GM12878 (cell line): ENCODE results near the gene APPBP2. TPM values are rescaled to one million over a fixed set of nuclear protein-coding genes. Genes with fewer than 3 reads are reported as not detected.

ENCODE experiments used
- ATAC-seq: fragments of 200-7000 bp; cut with Tn5 transposase; 3 replicates; pipeline ENCODE4 v1.9.1; 2020; ENCODE audit warnings: mild to moderate bottlenecking, moderate library complexity
- BruUV-seq: library from RNA; stranded (reverse); fragments of 400-500 nt; replicated peaks from 2 replicates; lab custom pipeline; 2021; lab: Mats Ljungman, UMichigan
- CTCF ChIA-PET: fragments of 300-600 bp; sonication (Branson Sonifier 250); formaldehyde crosslinking; extraction: SDS; loops from one replicate; lab custom pipeline; 2021; ENCODE audit warnings: inconsistent platforms; lab: Yijun Ruan, JAX
- POLR2A ChIA-PET: fragments of 350-600 bp; formaldehyde crosslinking; extraction: SDS; loops from one replicate; lab custom pipeline; 2021; ENCODE audit warnings: inconsistent platforms; lab: Charles Lee
- RAD21 ChIA-PET: fragments of 300-600 bp; sonication (Branson Sonifier 250); formaldehyde crosslinking; loops from one replicate; lab custom pipeline; 2023; ENCODE audit warnings: antibody characterized with exemption; ENCODE audit not compliant: unreplicated experiment; lab: Charles Lee
- SMC1A ChIA-PET: fragments of 300-600 bp; sonication (Branson Sonifier 250); formaldehyde crosslinking; loops from one replicate; lab custom pipeline; 2023; ENCODE audit not compliant: unreplicated experiment, uncharacterized antibody; lab: Charles Lee
- DNase-seq: peaks from one replicate; pipeline ENCODE4 v3.0.0-alpha.2; 2011; ENCODE audit warnings: low read depth, low spot score
- FAIRE-seq: peaks from 3 replicates; lab custom pipeline; 2011; peaks lifted over from hg19 to GRCh38; lab: Jason Lieb, UNC
- H2AFZ ChIP-seq: 2 replicates; pipeline ENCODE4 v1.6.0; 2011; ENCODE audit warnings: low read depth, low read length, control low read depth; ENCODE audit not compliant: control insufficient read depth
- H3K27ac ChIP-seq: 2 replicates; pipeline ENCODE4 v1.5.1; 2011; ENCODE audit warnings: control low read depth; ENCODE audit not compliant: control insufficient read depth, insufficient read depth
- H3K27me3 ChIP-seq, 2 experiments: replicated peaks in 1 of 2; 2 replicates each; pipeline versions ENCODE4 v1.6.0 to v1.6.1; 2011; ENCODE audit warnings: low read length in 1 of 2; ENCODE audit not compliant: control insufficient read depth in 2 of 2, insufficient read depth in 2 of 2
- H3K36me3 ChIP-seq, 2 experiments: 2 replicates each; pipeline ENCODE4 v1.5.1; 2011; ENCODE audit warnings: low read length in 1 of 2; ENCODE audit not compliant: control insufficient read depth in 2 of 2, insufficient read depth in 2 of 2
- H3K4me1 ChIP-seq: 2 replicates; pipeline ENCODE4 v1.6.1; 2011; ENCODE audit warnings: mild to moderate bottlenecking, low read length, moderate library complexity, mixed read lengths; ENCODE audit not compliant: control insufficient read depth, insufficient read depth
- H3K4me2 ChIP-seq: 2 replicates; pipeline ENCODE4 v1.6.0; 2011; ENCODE audit warnings: control low read depth; ENCODE audit not compliant: control insufficient read depth, insufficient read depth
- H3K4me3 ChIP-seq: fragments of 200-600 bp; sonication (generic); 2 replicates; pipeline ENCODE4 v1.5.1; 2016
- H3K79me2 ChIP-seq: 2 replicates; pipeline ENCODE4 v1.6.0; 2011; ENCODE audit warnings: low read length; ENCODE audit not compliant: control insufficient read depth, insufficient read depth
- H3K9ac ChIP-seq: 2 replicates; pipeline ENCODE4 v1.8.0; 2011; ENCODE audit warnings: low read length, control low read depth, mixed read lengths; ENCODE audit not compliant: control insufficient read depth, insufficient read depth
- H3K9me3 ChIP-seq: replicated peaks from 3 replicates; pipeline ENCODE4 v1.5.1; 2011; ENCODE audit warnings: mild to moderate bottlenecking, low read length; ENCODE audit not compliant: control insufficient read depth, insufficient read depth
- H4K20me1 ChIP-seq: 2 replicates; pipeline ENCODE4 v1.6.0; 2011; ENCODE audit not compliant: control insufficient read depth, insufficient read depth
- CTCF ChIP-seq, 3 experiments: IDR thresholded peaks in 2 of 3; conservative IDR thresholded peaks in 1 of 3; 2 replicates each; pipeline ENCODE4 v1.5.1; 2011; ENCODE audit warnings: low read depth in 3 of 3, low read length in 3 of 3, mild to moderate bottlenecking in 3 of 3, control low read depth in 2 of 3, moderate library complexity in 2 of 3, inconsistent platforms in 1 of 3, mixed read lengths in 1 of 3; ENCODE audit not compliant: control insufficient read depth in 2 of 3, insufficient read depth in 1 of 3; ENCODE audit errors: extremely low read depth in 1 of 3
- FOXM1 ChIP-seq: IDR thresholded peaks from 2 replicates; pipeline ENCODE4 v1.6.1; 2012; ENCODE audit warnings: low read depth, mild to moderate bottlenecking, inconsistent platforms, low read length, moderate library complexity
- JUND ChIP-seq: IDR thresholded peaks from 2 replicates; pipeline ENCODE4 v1.6.1; 2012; ENCODE audit warnings: low read depth, mild to moderate bottlenecking, low read length, improper control_type of control experiment, moderate library complexity
- NFXL1 ChIP-seq: fragments of 450-650 bp; IDR thresholded peaks from 2 replicates; pipeline ENCODE4 v1.6.1; 2017; ENCODE audit warnings: antibody characterized with exemption, mild to moderate bottlenecking, borderline replicate concordance
- WGBS: methylation state at CpG from one replicate; pipeline ENCODE4 v1.1.6; 2016; ENCODE audit warnings: low lambda C conversion rate; ENCODE audit not compliant: insufficient replicate concordance, insufficient coverage; ENCODE audit errors: missing lambda C conversion rate; 5-methylcytosine and 5-hydroxymethylcytosine counted together
- in situ Hi-C: fragments of 300-500 bp; cut with MboI; formaldehyde crosslinking; loops from 9 replicates; pipeline ENCODE4 v1.14.3; 2018; ENCODE audit warnings: mixed read lengths
- intact Hi-C: fragments of 100-400 bp; cut with micrococcal nuclease; formaldehyde crosslinking; loops from one replicate; pipeline ENCODE4 v1.14.2; 2022; ENCODE audit not compliant: unreplicated experiment
- polyA plus RNA-seq, 11 experiments: library from polyadenylated mRNA; depleted of rRNA in 4 of 11; unstranded in 6 of 11; stranded (reverse) in 5 of 11; fragments of >200 nt; fragmentation: Nextera tagmentation in 4 of 11; fragmentation: Illumina TruSeq in 1 of 11; extraction: Ambion mirVana in 4 of 11; extraction: Trizol in 1 of 11; gene quantifications; 1 replicate in 1 of 11; 2 replicates in 10 of 11; pipeline versions ENCODE4 v1.2.1 to v1.2.3, GENCODE V29; 2011 to 2016; ENCODE audit warnings: inconsistent platforms in 2 of 11, missing spikeins in 2 of 11, low read depth in 1 of 11
- total RNA-seq, 4 experiments: library from RNA; depleted of rRNA in 3 of 4; stranded (reverse); fragments of >200 nt in 3 of 4; fragmentation: Illumina TruSeq in 1 of 4; extraction: Trizol in 1 of 4; gene quantifications; 2 replicates each; pipeline versions ENCODE4 v1.2.1 to v1.2.3, GENCODE V29; 2013 to 2021

Gene APPBP2
- total and polyA plus RNA-seq, 10 of the 15 experiments (the other 5 are each of a cell fraction or from before 2014, with no cell fraction given), result 4.3 to 30.8 (median 13.1) TPM

GRCh38 chr17:60410001-60410400, 116.0 kb downstream of the APPBP2 start:
- H3K4me3 ChIP-seq, result no peak overlapping the region
- SMC1A ChIA-PET, result interaction anchor here (0.9 to 1.0 kb wide), 2 partner anchors 20 to 21 kb away, joined by 3 read pairs; no protein-coding TSS in a partner anchor
- TF ChIP-seq NFXL1 (peak; percentile 3; the same call in 1 of the 2 replicates), CTCF (IDR thresholded peaks at IDR 0.05 in 2 of 3, conservative IDR thresholded peaks at IDR 0.05 in 1 of 3; ENCODE audit: control insufficient read depth in 2 of 3, extremely low read depth in 1 of 3, insufficient read depth in 1 of 3, low read depth in 3 of 3, low read length in 3 of 3) (no peak), FOXM1 (no peak), JUND (no peak)
- TF ChIP-seq, all 136 proteins: peak for 1
- ChIA-PET POLR2A (no interaction called here), RAD21 (interaction anchor here (1.0 kb wide), 1 partner anchor 10 kb away, joined by 3 read pairs; no protein-coding TSS in a partner anchor), CTCF (interaction anchor here (1.1 to 2.0 kb wide), 4 partner anchors 9 to 179 kb away, joined by 3 to 5 read pairs (median 5); no protein-coding TSS in a partner anchor)
- H4K20me1 ChIP-seq, result no peaks in the 10 kb centered on the region
- in situ Hi-C loops, result no loop called here
- no peak overlapping the region for H3K4me2 ChIP-seq
- no peaks in the 10 kb centered on the region for H3K79me2 ChIP-seq
- no TSS peak for BruUV-seq
- H3K9me3 ChIP-seq, result no peaks in the 10 kb centered on the region; the same call in 2 of the 3 replicates
- H3K36me3 ChIP-seq, result no peaks in the 10 kb centered on the region
- DNase-seq, result no peak
- H3K4me1 ChIP-seq, result no peaks in the 10 kb centered on the region
- ATAC-seq, result no peak
- intact Hi-C loops, result no loop called here
- no peak for FAIRE-seq
- no peak overlapping the region for H3K27ac ChIP-seq
- 75% methylated on average over 4 of the region's 4 CpGs for WGBS
- H3K27me3 ChIP-seq, result no peaks in the 10 kb centered on the region
- no peak overlapping the region for H3K9ac ChIP-seq
- H2AFZ ChIP-seq, result no peak overlapping the region
